Measurements from ENCODE around the gene PYGO2.
"Not testable (repeated sequence)": the region's sequence is repeated elsewhere in the genome, so short reads cannot be mapped to it uniquely, and the experiment has no call there.

GRCh38 chr1:154908129-154908528, 53.5 kb downstream of the PYGO2 start:
- not testable (repeated sequence) for TF ChIP-seq POLR2A (IDR thresholded peaks at IDR 0.05; ENCODE audit: low read depth, low read length); POLR2AphosphoS5 (IDR thresholded peaks at IDR 0.05; ENCODE audit: low read depth, low read length); TAF1 (IDR thresholded peaks at IDR 0.05; ENCODE audit: borderline replicate concordance, low read depth, low read length)
